Left forelimb (tissue), 1 donor: ENCODE results near the gene SRP72.
"Not testable (repeated sequence)": the region's sequence is repeated elsewhere in the genome, so short reads cannot be mapped to it uniquely, and the experiment has no call there.

ENCODE experiments used
- DNase-seq: peaks from one replicate; pipeline ENCODE4 v3.0.0-alpha.2; 2018; ENCODE audit warnings: low spot score

SRP72 gene

DNA sequence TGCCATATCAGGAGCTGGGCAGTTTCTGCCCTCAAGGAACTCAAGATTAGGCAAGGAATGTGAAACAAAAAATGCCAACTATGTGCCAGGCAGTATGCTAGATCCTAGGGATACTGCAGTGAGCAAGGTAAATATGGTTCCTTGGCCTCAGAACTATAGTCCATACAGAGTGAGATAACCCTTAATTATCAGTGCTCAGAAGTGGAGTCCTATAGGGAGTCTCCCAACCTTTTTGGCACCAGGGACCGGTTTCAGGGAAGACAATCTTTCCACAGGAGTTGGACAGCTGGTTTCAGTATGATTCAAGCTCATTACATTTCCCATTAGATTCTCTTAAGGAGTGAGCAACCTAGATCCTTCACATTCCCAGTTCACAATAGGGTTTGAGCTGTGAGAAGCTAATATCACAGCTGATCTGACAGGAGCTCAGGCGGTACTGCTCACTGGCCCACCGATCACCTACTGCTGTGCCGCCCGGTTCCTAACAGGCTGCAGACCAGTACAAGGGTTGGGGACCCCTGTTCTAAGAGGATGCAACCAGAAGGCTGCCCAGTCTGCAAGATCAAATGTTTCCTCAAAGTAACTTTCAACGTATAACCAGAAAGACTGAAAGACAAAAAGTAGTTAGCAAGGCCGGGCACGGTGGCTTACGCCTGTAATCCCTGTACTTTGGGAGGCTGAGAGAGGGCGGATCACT, 1.7 kb upstream of the SRP72 start:
- DNase-seq, result no peak

DNA sequence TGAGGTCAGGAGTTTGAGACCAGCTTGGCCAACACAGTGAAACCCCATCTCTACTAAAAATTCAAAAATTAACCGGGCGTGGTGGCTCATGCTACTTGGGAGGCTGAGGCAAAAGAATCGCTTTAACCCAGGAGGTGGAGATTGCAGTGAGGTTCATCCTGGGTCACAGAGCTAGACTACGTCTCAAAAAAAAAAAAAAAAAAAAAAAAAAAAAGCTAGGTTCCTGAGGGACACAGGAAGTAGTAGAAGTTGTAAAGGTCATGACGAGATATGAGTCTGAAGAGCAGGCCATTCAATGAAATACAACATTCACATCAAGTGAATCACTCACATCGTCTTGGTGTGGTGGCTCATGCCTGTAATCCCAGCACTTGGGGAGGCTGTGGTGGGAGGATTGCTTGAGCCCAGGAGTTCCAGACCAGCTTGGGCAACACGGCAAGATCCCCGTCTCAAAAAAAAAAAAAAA, 1.1 kb upstream of the SRP72 start:
- not testable (repeated sequence) for DNase-seq

DNA sequence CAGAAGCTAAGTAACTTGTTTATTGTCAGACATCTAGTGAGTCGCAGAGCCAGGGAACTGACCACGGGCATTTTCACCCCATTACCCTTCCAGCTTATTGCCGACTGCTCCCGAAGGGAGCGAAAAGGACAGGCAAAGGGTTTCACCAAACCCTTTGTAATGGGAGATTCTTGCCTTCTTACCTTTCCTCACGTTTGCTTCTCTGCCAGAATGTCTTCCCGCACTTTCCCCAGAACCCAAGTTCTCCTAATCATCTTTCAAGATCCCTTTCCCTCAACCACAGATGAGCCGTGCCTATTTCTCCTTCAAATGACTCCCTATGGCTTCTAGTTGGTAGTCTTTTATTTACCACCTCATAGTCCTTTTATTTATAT, 520 bp upstream of the SRP72 start:
- DNase-seq, result no peak

DNA sequence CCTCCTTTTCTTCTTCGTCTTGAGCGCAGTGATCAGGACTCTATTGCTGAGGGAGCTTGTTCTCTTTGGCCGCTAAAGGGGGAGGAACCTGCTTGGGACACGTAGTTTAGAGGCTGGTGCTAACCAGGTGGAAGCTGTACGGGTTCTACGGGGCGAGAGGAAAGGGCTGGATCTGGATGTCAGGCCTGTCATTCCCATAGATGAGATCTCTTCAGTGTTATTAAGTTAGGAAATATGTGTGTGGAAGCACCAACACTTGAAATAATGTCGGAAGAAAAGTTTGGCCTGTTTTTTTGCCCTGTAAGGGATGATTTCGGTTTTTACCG, 643 bp downstream of the SRP72 start:
- no peak for DNase-seq

- no peak for DNase-seq
These were observed 2.2 kb downstream of the SRP72 start for GRCh38 chr4:56469489-56470210.

DNA sequence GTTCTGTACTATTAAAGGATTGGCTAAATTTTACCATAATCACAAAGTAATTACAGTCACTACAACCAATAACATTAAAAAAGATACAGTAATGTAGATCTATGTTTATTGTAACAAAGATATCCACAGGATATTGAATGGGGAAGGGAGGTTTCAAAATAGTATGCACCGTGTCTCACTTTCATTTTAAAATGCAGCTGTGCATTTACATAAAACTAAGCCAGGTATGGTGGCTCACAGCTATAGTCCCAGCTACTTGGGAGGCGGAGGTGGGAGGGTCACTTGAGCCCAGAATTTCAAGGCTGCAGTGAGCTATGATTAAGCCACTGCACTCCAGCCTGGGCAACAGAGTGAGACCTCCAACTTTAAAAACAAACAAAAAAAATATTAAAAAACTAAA, 8.5 kb downstream of the SRP72 start:
- DNase-seq, result no peak

GRCh38 chr4:56477192-56477702, 9.8 kb downstream of the SRP72 start:
- DNase-seq, result no peak

DNA sequence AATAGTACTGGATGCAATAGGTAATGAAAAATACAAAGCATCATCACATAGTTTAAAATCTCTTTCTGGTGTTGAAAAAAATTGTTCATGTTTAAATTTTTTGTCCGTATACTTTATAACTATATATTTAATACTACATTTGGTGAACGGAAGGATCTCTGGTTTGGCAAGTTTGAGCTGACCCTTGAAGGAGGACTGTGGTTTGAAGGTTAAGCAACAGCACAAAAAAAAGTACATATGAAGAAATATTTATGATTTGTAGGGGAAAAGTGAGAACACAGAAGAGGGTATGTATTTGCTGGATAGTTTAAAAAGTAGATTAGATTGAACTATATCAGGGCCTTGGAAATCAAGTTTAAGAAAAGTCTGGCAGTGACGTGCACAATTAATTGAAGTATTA, 13.3 kb downstream of the SRP72 start:
- DNase-seq, result no peak

GRCh38 chr4:56496241-56496640, 28.8 kb downstream of the SRP72 start:
- no peak for DNase-seq

DNA sequence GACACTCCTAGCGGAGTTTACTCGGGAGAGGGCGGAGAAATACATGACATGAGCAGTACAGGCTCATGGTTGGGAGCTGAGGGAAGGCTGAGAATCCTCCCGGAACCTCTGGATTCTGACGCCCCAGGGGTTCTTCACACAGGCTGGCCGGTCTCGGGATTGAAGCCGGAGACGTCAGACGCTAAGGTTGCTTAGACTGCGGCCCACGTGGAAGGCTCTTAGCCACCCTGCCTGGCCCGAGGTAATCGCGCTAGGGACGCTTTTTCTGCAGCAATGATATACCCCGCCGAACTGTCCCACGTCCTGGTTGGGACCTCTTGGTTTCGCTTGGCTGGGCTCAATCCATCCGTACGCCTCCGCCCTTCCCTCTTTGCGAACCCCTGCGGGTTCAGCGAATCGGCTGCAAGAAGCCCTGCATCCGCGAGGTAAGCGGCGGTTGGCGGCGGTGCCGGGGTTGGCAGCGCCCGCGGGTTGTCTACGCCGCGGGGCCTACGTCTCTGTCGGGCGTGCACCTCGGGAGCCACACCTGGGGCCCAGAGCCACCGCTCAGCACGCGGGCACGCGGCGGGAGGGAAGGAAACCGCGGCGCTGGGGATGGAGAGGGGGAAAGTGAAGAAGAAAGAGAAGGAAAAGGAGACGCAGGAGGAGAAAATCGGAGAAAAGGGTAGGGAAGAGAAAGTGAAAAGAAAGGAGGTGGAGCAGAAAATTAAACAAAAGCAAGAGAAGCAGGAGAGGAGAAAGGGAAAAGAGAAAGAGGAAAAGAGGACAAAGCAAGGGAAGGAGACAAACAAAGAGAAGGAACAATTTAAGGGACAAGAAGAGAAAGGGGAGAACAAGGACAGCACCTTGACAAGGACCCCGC, 38.1 kb downstream of the SRP72 start, which contains the start of gene ARL9:
TSS of gene ARL9 (plus strand) at position 523 of the 862 bp plus-strand sequence. CDS start at position 595, 72 bp downstream.
- peak; percentile 79 for DNase-seq

GRCh38 chr4:56511098-56511497, 43.7 kb downstream of the SRP72 start:
- no peak for DNase-seq

GRCh38 chr4:56512166-56512565, 44.7 kb downstream of the SRP72 start:
- no peak for DNase-seq

- DNase-seq, result no peak
These were observed 46.1 kb downstream of the SRP72 start for GRCh38 chr4:56513517-56513916.

- DNase-seq, result peak; percentile 84
These were observed 63.1 kb downstream of the SRP72 start for GRCh38 chr4:56530269-56531148.

DNA sequence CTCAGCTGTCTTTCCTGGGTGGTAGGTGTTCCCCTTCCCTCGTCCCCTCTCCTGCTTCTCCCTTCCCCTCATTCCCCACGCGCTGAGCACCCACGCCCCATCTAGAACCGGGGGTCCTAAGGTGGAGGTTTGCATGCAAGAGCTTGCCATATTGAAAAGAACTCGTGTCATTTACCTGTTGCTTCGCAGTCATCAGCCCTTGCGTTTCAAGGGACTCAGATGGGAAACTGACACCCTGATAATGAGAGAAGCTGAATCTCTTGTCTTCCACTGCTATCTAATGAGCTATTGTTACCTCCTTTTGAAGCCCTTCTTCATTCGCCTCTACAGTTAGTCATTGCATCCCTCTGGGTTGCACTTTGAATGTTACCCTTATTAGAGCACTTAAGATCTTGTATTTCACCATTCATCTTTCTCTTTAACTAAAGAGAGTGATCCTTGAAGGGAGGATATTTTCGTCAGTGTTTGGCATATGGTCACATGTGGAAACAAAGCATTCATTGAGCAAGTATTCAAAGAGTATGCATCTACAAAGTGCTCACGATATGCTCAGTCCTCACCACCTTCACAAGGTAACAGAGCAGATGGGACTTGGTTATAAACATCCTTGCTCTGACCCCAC, 63.8 kb downstream of the SRP72 start:
- no peak for DNase-seq

- no peak for DNase-seq
These were observed 64.4 kb downstream of the SRP72 start for GRCh38 chr4:56531823-56532222.

DNA sequence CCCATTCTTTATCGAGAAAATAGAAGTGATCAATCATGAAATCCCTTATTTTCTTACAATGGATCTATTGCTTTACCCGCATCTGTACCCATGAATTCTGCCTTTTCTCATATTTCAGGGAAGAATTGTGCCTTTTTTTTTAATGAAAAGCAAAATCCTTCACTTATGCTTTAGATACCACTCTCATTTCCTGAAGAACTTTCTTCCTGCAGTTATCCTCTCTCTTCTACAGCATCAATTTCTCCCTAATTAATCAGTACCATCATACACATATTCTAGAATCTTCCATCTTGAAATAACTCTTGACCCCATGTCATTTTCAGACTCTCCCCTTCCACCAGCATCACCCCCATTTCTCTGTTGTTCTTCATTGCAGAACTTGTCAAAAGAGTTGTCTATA, 64.8 kb downstream of the SRP72 start:
- DNase-seq, result no peak

DNA sequence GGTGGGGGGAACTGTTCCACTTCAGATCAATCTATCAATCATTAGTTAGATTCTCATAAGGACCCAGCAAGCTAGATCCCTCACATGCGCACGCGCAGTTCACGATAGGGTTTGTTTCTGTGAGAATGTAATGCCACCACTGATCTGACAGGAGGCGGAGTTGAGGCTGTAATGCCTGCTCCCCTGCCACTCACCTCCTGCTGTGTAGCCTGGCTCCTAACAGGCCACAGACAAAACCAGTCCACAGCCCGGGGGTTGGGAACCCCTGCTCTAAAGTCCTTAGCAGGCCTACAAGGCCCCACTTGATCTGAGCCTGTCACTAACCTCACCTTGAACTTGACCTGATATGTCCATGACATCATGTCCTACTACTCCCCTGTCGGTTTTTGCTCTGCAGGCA, 68.5 kb downstream of the SRP72 start:
- DNase-seq, result no peak

DNA sequence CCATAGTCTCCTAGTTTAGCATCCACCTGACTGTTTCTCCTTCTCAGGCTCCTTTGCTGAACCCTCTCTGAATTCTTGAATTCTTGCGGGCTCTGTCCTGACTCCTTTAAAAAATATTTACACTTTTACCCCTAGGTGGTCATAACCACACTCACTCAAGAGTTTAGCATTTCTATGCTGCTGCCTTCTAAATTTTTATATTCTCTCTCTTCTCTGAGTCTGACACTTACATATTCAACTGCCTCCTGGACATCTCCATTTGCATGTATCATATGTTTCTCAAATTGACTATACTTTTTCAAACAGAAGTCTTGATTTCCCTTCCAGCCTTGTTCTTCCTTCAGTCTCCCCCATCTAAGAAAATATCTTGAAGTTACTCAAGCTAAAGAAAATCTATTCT, 69.7 kb downstream of the SRP72 start:
- DNase-seq, result no peak

DNA sequence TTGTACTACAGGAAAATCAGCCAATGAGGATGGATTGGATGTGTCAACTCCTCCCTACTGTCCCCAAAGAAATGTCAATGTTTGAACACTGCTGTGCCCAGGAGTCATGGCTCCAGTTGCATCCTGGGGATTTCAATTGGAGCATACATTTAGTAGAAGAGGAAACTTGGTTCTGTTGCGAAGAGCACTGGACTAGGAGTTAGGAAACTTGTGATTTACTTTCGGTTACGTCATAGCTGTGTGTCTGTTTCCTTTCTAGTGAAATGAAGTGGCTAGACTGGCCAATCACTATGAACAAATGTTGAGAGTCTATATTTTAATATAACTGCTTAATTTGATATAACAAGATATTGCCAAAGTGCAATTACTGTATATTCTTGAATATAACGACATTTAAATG, 73.4 kb downstream of the SRP72 start:
- no peak for DNase-seq

DNA sequence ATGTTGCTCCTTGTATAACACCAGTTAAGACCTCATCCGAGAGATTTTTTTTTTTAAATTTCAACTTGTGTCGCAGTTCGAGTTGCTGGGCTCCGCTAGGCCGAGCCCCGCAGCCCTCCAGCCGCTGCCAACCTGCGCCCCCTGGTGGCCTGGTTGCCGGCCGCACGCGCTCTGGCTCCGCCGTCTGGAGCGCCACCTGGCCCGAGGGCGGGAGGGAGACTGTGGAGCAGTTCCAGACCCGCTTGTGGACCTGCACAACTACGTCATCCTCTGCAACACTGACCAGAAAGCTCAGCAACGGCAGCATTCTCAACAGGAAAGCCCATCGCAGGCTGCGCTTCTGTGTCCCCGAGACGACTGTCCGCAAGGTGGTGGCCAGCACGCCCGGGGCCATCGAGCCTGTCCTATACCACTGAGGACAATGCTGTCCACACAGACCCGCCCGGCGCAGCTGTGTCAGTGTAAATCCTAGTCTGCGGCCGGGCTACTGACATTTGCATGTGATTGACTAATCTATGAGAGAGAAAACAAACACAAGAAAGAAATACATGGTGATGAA, 77.2 kb downstream of the SRP72 start:
- DNase-seq, result peak; percentile 92
